ENCODE measurements around the gene ZSCAN29. TPM values are rescaled to one million over a fixed set of nuclear protein-coding genes. Genes with fewer than 3 reads are reported as not detected.

The ZSCAN29 gene
- total RNA-seq, 1 donor from 2014 or later, result 118 TPM

GRCh38 chr15:43410572-43411214 is 39.9 kb upstream of the ZSCAN29 start:
- no peak for DNase-seq
- Mint-ChIP-seq H3K4me1 (ENCODE audit: low read depth, unreplicated experiment) (no peaks in the 10 kb centered on the region), H3K9me3 (ENCODE audit: unreplicated experiment) (no peaks in the 10 kb centered on the region), H3K27ac (ENCODE audit: unreplicated experiment) (no peak overlapping the region), H3K4me3 (ENCODE audit: unreplicated experiment) (no peak overlapping the region), H3K27me3 (ENCODE audit: unreplicated experiment) (no peaks in the 10 kb centered on the region), H3K36me3 (ENCODE audit: unreplicated experiment) (no peaks in the 10 kb centered on the region)
- no peak for TF ChIP-seq CTCF (IDR thresholded peaks at IDR 0.05; ENCODE audit: partially characterized antibody, unreplicated experiment)

- Mint-ChIP-seq H3K27me3 (ENCODE audit: unreplicated experiment) (no peaks in the 10 kb centered on the region), H3K9me3 (ENCODE audit: unreplicated experiment) (no peaks in the 10 kb centered on the region), H3K4me1 (ENCODE audit: low read depth, unreplicated experiment) (no peaks in the 10 kb centered on the region), H3K36me3 (ENCODE audit: unreplicated experiment) (no peaks in the 10 kb centered on the region), H3K27ac (ENCODE audit: unreplicated experiment) (no peak overlapping the region), H3K4me3 (ENCODE audit: unreplicated experiment) (no peak overlapping the region)
- DNase-seq, result no peak
- no peak for TF ChIP-seq CTCF (IDR thresholded peaks at IDR 0.05; ENCODE audit: partially characterized antibody, unreplicated experiment)
These were observed 37.9 kb upstream of the ZSCAN29 start for GRCh38 chr15:43408789-43409188.

- DNase-seq, result no peak
- Mint-ChIP-seq H3K27ac (ENCODE audit: unreplicated experiment) (no peak overlapping the region), H3K4me3 (ENCODE audit: unreplicated experiment) (no peak overlapping the region), H3K27me3 (ENCODE audit: unreplicated experiment) (no peaks in the 10 kb centered on the region), H3K4me1 (ENCODE audit: low read depth, unreplicated experiment) (no peaks in the 10 kb centered on the region), H3K9me3 (ENCODE audit: unreplicated experiment) (no peaks in the 10 kb centered on the region), H3K36me3 (ENCODE audit: unreplicated experiment) (no peaks in the 10 kb centered on the region)
- TF ChIP-seq CTCF (IDR thresholded peaks at IDR 0.05; ENCODE audit: partially characterized antibody, unreplicated experiment), result no peak
These were observed 36.0 kb upstream of the ZSCAN29 start for GRCh38 chr15:43406808-43407207.

DNA sequence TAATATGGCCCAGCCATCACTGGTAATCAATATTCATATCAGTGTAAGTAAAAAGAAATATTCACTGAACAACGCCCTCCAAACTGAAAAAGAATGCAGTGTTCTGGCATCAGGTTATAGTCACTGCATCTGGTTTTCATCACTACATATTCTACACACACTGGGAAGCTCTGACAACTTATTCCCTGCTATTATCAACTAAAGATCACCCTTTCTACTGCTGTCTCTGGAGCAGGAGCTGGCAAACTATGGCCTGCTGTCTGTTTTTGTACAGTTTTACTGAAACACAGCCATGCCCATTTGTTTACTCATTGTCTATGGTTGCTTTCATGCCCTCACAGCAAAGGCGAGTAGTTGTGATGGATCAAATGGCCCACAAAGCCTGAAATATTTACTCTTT is 35.3 kb upstream of the ZSCAN29 start:
- Mint-ChIP-seq H3K9me3 (ENCODE audit: unreplicated experiment) (no peaks in the 10 kb centered on the region), H3K36me3 (ENCODE audit: unreplicated experiment) (no peaks in the 10 kb centered on the region), H3K27me3 (ENCODE audit: unreplicated experiment) (no peaks in the 10 kb centered on the region), H3K27ac (ENCODE audit: unreplicated experiment) (no peak overlapping the region), H3K4me3 (ENCODE audit: unreplicated experiment) (no peak overlapping the region), H3K4me1 (ENCODE audit: low read depth, unreplicated experiment) (no peaks in the 10 kb centered on the region)
- DNase-seq, result no peak
- no peak for TF ChIP-seq CTCF (IDR thresholded peaks at IDR 0.05; ENCODE audit: partially characterized antibody, unreplicated experiment)

DNA sequence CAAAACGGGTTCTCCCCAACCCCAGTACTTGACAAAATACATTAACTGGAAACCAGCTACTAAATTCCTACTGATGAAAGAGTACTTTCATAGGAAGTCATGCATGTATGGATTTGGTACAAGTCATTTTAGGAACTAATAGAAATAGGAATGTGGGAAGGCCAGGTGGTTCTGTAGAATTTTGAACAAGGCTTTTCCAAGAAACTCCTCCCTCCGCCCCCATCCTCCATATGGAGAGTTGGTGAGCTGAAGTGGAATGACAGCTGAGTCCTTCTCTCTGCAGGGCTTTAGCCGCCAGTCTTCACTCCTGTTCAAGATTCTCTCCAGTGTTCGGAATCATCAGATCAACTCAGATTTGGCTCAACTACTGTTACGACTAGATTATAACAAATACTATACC is 33.3 kb upstream of the ZSCAN29 start:
- Mint-ChIP-seq H3K9me3 (ENCODE audit: unreplicated experiment) (no peaks in the 10 kb centered on the region), H3K36me3 (ENCODE audit: unreplicated experiment) (no peaks in the 10 kb centered on the region), H3K27me3 (ENCODE audit: unreplicated experiment) (no peaks in the 10 kb centered on the region), H3K27ac (ENCODE audit: unreplicated experiment) (no peak overlapping the region), H3K4me1 (ENCODE audit: low read depth, unreplicated experiment) (no peaks in the 10 kb centered on the region), H3K4me3 (ENCODE audit: unreplicated experiment) (no peak overlapping the region)
- DNase-seq, result no peak
- no peak for TF ChIP-seq CTCF (IDR thresholded peaks at IDR 0.05; ENCODE audit: partially characterized antibody, unreplicated experiment)

Data from glutamatergic neuron (in vitro differentiated cells).